HepG2 (cell line): Measurements from ENCODE around the gene CYTH1. TPM values are rescaled to one million over a fixed set of nuclear protein-coding genes. Genes with fewer than 3 reads are reported as not detected.

Experiments
- CBX2 ChIP-seq, 2 experiments: fragments of 200-600 bp in 1 of 2; sonication (generic); formaldehyde crosslinking in 1 of 2; IDR thresholded peaks; 2 replicates each; pipeline versions ENCODE4 v1.7.0 to v1.8.1; 2018 to 2022; ENCODE audit warnings: low read depth in 2 of 2, low read length in 1 of 2, mild to moderate bottlenecking in 1 of 2, missing genetic modification reagents in 1 of 2
- DNMT3B ChIP-seq: conservative IDR thresholded peaks from 2 replicates; pipeline ENCODE4 v1.6.1; 2016; ENCODE audit warnings: missing biosample characterization, control low read depth
- FLYWCH1 ChIP-seq: sonication (generic); formaldehyde crosslinking; IDR thresholded peaks from 2 replicates; pipeline ENCODE4 v1.8.1; 2023; ENCODE audit warnings: mild to moderate bottlenecking, missing genetic modification reagents
- FOXP1 ChIP-seq, 2 experiments: fragments of 450-650 bp in 1 of 2; IDR thresholded peaks; 2 replicates each; pipeline ENCODE4 v1.6.1; 2017 to 2018; ENCODE audit warnings: antibody characterized with exemption in 1 of 2
- KDM3A ChIP-seq: IDR thresholded peaks from 2 replicates; pipeline ENCODE4 v1.6.1; 2018; ENCODE audit warnings: low read depth, missing compliant biosample characterization
- PHF20 ChIP-seq: sonication (generic); formaldehyde crosslinking; IDR thresholded peaks from 2 replicates; pipeline ENCODE4 v1.5.0; 2020; ENCODE audit warnings: mild to moderate bottlenecking, missing genetic modification reagents
- SNRNP70 ChIP-seq: fragments of 200-400 bp; formaldehyde crosslinking; IDR thresholded peaks from 2 replicates; pipeline ENCODE4 v1.6.1; 2017; ENCODE audit warnings: mild to moderate bottlenecking, low read depth, low read length, moderate library complexity
- SYNCRIP ChIP-seq: fragments of 200-400 bp; formaldehyde crosslinking; IDR thresholded peaks from 2 replicates; pipeline ENCODE4 v1.6.1; 2018; ENCODE audit warnings: mild to moderate bottlenecking, low read depth, low read length; ENCODE audit not compliant: insufficient read depth
- ZNF263 ChIP-seq: sonication (generic); formaldehyde crosslinking; IDR thresholded peaks from 2 replicates; pipeline ENCODE4 v1.4.0; 2020; ENCODE audit warnings: missing genetic modification reagents
- ZNF337 ChIP-seq: sonication (generic); formaldehyde crosslinking; IDR thresholded peaks from 2 replicates; pipeline ENCODE4 v1.5.1; 2020; ENCODE audit warnings: missing genetic modification reagents, low read depth, mild to moderate bottlenecking, borderline replicate concordance
- ZNF569 ChIP-seq: sonication (generic); formaldehyde crosslinking; IDR thresholded peaks from 2 replicates; pipeline ENCODE4 v1.5.0; 2020; ENCODE audit warnings: mild to moderate bottlenecking, missing genetic modification reagents, moderate library complexity, borderline replicate concordance
- ZNF792 ChIP-seq: IDR thresholded peaks from 2 replicates; pipeline ENCODE4 v1.6.1; 2016
- polyA plus RNA-seq, 8 experiments: library from polyadenylated mRNA; depleted of rRNA in 3 of 8; stranded (reverse) in 7 of 8; unstranded in 1 of 8; fragments of >200 nt; fragmentation: Illumina TruSeq in 4 of 8; extraction: Trizol in 4 of 8; gene quantifications; 2 replicates each; pipeline versions ENCODE4 v1.2.1 to v1.2.3, GENCODE V29; 2011 to 2016; ENCODE audit warnings: low read depth in 4 of 8, missing spikeins in 1 of 8, mixed read lengths in 1 of 8; ENCODE audit not compliant: insufficient read depth in 1 of 8
- total RNA-seq, 5 experiments: library from RNA; depleted of rRNA; stranded (reverse); fragments of >200 nt; fragmentation: Illumina TruSeq; extraction: Trizol; gene quantifications; 2 replicates each; pipeline ENCODE4 v1.2.3, GENCODE V29; 2016; ENCODE audit warnings: low read depth in 1 of 5
- TF ChIP-seq, protein P1 (sequence below): IDR thresholded peaks from 2 replicates; pipeline ENCODE4 v1.6.1; 2016; ENCODE audit warnings: low read depth
- TF ChIP-seq, protein P2 (sequence below): IDR thresholded peaks from 2 replicates; pipeline ENCODE4 v1.6.1; 2012; ENCODE audit warnings: low read depth, low read length, improper control_type of control experiment
- TF ChIP-seq, protein P3 (sequence below): IDR thresholded peaks from 2 replicates; pipeline ENCODE4 v1.6.1; 2016
- TF ChIP-seq, protein P4 (sequence below): sonication (generic); formaldehyde crosslinking; IDR thresholded peaks from 2 replicates; pipeline ENCODE4 v1.4.0; 2020; ENCODE audit warnings: missing genetic modification reagents, borderline replicate concordance
- TF ChIP-seq, protein P5 (sequence below): sonication (generic); formaldehyde crosslinking; IDR thresholded peaks from 2 replicates; pipeline ENCODE4 v1.8.0; 2023; ENCODE audit warnings: mild to moderate bottlenecking, missing genetic modification reagents

CYTH1 gene
- total and polyA plus RNA-seq, 2 of the 13 experiments (the other 11 are each of a cell fraction or from before 2014, with no cell fraction given): 20.1 to 48.9 TPM

DNA sequence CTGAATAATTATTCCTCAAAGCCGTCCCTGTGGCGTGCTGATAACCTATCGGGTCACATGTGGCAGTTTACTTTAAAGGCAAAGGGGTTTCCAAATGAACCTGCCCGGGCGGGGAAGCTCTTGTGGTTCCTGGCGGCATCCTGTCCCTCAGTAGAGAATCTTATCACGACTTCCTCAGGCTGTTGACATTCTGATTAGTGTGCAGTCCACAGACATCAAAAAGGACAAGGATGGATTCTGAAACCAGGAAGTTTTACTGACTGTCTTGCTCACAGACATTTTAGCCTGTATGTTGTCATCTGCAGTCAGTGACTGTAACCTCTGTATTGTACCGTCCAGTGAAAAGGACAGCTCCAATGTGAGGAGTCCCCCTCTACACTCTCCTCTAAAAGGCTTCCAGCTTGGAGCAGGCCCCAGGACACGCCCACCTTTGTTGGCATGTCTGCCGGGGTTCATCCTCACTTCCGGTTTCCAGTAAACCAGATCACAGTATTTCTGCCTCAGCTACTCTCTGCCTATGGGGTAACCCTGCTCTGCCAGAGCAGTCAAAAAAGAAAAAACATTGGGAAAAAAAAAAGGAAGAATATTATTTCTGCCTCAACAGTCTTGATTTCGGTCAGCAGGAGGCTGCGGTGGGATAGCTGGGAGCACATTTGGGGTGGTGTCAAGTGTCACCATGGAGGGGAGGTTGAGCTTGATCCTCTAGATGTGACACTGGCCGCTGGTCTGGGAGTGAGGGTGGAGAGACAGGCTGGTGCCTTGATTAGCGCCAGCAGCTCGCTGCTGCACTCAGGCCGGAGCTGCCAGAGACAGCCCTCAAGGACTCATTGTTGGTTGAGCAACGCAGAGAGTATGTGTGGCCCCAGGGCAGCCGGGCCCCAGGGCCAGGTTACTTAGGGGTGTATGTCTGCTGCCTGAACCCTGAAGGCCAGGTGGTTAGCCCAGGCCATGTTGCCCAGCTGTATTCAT, 115.8 kb downstream of the CYTH1 start (continued):
- TF ChIP-seq SNRNP70 (no peak), SYNCRIP (no peak), PHF20 (CRISPR knock-in tag) (0 out of 2 replicates have a peak, but pooled peaks have one; percentile 40), FLYWCH1 (no peak), KDM3A (CRISPR knock-in tag) (peak; percentile 77; the same call in 1 of the 2 replicates), ZNF263 (peak; percentile 51), DNMT3B (CRISPR knock-in tag) (no peak), ZNF569 (CRISPR knock-in tag) (no peak), ZNF337 (CRISPR knock-in tag) (no peak), CBX2 (IDR thresholded peaks at IDR 0.05; ENCODE audit: low read depth, low read length) (no peak), CBX2 (CRISPR knock-in tag; IDR thresholded peaks at IDR 0.05; ENCODE audit: low read depth) (no peak), ZNF792 (peak; percentile 64), FOXP1 (IDR thresholded peaks at IDR 0.05) (no peak), FOXP1 (CRISPR knock-in tag; IDR thresholded peaks at IDR 0.05) (peak; percentile 47)
- TF ChIP-seq, protein P1, sequence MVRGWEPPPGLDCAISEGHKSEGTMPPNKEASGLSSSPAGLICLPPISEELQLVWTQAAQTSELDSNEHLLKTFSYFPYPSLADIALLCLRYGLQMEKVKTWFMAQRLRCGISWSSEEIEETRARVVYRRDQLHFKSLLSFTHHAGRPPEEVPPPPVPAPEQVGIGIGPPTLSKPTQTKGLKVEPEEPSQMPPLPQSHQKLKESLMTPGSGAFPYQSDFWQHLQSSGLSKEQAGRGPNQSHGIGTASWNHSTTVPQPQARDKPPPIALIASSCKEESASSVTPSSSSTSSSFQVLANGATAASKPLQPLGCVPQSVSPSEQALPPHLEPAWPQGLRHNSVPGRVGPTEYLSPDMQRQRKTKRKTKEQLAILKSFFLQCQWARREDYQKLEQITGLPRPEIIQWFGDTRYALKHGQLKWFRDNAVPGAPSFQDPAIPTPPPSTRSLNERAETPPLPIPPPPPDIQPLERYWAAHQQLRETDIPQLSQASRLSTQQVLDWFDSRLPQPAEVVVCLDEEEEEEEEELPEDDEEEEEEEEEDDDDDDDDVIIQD (CRISPR knock-in tag): peak; percentile 68
- TF ChIP-seq, protein P2, sequence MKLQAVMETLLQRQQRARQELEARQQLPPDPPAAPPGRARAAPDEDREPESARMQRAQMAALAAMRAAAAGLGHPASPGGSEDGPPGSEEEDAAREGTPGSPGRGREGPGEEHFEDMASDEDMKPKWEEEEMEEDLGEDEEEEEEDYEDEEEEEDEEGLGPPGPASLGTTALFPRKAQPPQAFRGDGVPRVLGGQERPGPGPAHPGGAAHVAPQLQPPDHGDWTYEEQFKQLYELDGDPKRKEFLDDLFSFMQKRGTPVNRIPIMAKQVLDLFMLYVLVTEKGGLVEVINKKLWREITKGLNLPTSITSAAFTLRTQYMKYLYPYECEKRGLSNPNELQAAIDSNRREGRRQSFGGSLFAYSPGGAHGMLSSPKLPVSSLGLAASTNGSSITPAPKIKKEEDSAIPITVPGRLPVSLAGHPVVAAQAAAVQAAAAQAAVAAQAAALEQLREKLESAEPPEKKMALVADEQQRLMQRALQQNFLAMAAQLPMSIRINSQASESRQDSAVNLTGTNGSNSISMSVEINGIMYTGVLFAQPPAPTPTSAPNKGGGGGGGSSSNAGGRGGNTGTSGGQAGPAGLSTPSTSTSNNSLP: 0 out of 2 replicates have a peak, but pooled peaks have one; percentile 25
- TF ChIP-seq, protein P3, sequence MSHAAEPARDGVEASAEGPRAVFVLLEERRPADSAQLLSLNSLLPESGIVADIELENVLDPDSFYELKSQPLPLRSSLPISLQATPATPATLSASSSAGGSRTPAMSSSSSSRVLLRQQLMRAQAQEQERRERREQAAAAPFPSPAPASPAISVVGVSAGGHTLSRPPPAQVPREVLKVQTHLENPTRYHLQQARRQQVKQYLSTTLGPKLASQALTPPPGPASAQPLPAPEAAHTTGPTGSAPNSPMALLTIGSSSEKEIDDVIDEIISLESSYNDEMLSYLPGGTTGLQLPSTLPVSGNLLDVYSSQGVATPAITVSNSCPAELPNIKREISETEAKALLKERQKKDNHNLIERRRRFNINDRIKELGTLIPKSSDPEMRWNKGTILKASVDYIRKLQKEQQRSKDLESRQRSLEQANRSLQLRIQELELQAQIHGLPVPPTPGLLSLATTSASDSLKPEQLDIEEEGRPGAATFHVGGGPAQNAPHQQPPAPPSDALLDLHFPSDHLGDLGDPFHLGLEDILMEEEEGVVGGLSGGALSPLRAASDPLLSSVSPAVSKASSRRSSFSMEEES: peak; percentile 50; the same call in 1 of the 2 replicates
- TF ChIP-seq, protein P4, sequence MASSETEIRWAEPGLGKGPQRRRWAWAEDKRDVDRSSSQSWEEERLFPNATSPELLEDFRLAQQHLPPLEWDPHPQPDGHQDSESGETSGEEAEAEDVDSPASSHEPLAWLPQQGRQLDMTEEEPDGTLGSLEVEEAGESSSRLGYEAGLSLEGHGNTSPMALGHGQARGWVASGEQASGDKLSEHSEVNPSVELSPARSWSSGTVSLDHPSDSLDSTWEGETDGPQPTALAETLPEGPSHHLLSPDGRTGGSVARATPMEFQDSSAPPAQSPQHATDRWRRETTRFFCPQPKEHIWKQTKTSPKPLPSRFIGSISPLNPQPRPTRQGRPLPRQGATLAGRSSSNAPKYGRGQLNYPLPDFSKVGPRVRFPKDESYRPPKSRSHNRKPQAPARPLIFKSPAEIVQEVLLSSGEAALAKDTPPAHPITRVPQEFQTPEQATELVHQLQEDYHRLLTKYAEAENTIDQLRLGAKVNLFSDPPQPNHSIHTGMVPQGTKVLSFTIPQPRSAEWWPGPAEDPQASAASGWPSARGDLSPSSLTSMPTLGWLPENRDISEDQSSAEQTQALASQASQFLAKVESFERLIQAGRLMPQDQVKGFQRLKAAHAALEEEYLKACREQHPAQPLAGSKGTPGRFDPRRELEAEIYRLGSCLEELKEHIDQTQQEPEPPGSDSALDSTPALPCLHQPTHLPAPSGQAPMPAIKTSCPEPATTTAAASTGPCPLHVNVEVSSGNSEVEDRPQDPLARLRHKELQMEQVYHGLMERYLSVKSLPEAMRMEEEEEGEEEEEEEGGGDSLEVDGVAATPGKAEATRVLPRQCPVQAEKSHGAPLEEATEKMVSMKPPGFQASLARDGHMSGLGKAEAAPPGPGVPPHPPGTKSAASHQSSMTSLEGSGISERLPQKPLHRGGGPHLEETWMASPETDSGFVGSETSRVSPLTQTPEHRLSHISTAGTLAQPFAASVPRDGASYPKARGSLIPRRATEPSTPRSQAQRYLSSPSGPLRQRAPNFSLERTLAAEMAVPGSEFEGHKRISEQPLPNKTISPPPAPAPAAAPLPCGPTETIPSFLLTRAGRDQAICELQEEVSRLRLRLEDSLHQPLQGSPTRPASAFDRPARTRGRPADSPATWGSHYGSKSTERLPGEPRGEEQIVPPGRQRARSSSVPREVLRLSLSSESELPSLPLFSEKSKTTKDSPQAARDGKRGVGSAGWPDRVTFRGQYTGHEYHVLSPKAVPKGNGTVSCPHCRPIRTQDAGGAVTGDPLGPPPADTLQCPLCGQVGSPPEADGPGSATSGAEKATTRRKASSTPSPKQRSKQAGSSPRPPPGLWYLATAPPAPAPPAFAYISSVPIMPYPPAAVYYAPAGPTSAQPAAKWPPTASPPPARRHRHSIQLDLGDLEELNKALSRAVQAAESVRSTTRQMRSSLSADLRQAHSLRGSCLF (CRISPR knock-in tag): no peak
- TF ChIP-seq, protein P5, sequence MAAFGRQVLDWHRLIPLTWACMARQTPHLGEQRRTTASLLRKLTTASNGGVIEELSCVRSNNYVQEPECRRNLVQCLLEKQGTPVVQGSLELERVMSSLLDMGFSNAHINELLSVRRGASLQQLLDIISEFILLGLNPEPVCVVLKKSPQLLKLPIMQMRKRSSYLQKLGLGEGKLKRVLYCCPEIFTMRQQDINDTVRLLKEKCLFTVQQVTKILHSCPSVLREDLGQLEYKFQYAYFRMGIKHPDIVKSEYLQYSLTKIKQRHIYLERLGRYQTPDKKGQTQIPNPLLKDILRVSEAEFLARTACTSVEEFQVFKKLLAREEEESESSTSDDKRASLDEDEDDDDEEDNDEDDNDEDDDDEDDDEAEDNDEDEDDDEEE (CRISPR knock-in tag): no peak
